RKO (cell line): ENCODE results near the gene ABTB1.

Experiments used
- DNase-seq: peaks from one replicate; pipeline ENCODE4 v3.0.0-alpha.2; 2016; ENCODE audit warnings: low spot score

ABTB1 gene

GRCh38 chr3:127706785-127707351, 34.1 kb downstream of the ABTB1 start:
- DNase-seq, result no peak

GRCh38 chr3:127707851-127708411, 35.2 kb downstream of the ABTB1 start:
- DNase-seq, result no peak

GRCh38 chr3:127708837-127709236, 36.1 kb downstream of the ABTB1 start:
- DNase-seq, result no peak

GRCh38 chr3:127709320-127710060, 36.7 kb downstream of the ABTB1 start:
- no peak for DNase-seq

GRCh38 chr3:127710155-127710941, 37.6 kb downstream of the ABTB1 start:
- DNase-seq, result no peak

GRCh38 chr3:127711021-127711695, 38.4 kb downstream of the ABTB1 start:
- DNase-seq, result no peak

- DNase-seq, result no peak
Measured at GRCh38 chr3:127711896-127712295, 39.1 kb downstream of the ABTB1 start.

- no peak for DNase-seq
Measured at GRCh38 chr3:127712461-127712860, 39.7 kb downstream of the ABTB1 start.

- no peak for DNase-seq
Measured at GRCh38 chr3:127712881-127713771, 40.4 kb downstream of the ABTB1 start.

- no peak for DNase-seq
Measured at GRCh38 chr3:127714125-127714571, 41.4 kb downstream of the ABTB1 start.

GRCh38 chr3:127714866-127715265, 42.1 kb downstream of the ABTB1 start:
- no peak for DNase-seq

- DNase-seq, result no peak
Measured at GRCh38 chr3:127715532-127715931, 42.8 kb downstream of the ABTB1 start.

- DNase-seq, result no peak
Measured at GRCh38 chr3:127716384-127716783, 43.6 kb downstream of the ABTB1 start.

- no peak for DNase-seq
Measured at GRCh38 chr3:127717357-127718244, 44.8 kb downstream of the ABTB1 start.

GRCh38 chr3:127718245-127718915, 45.6 kb downstream of the ABTB1 start:
- no peak for DNase-seq

GRCh38 chr3:127718916-127719290, 46.2 kb downstream of the ABTB1 start:
- no peak for DNase-seq

GRCh38 chr3:127719369-127719768, 46.6 kb downstream of the ABTB1 start:
- DNase-seq, result no peak

GRCh38 chr3:127720161-127720823, 47.5 kb downstream of the ABTB1 start:
- no peak for DNase-seq
